ENCODE results near the gene GPR55. TPM values are rescaled to one million over a fixed set of nuclear protein-coding genes. Genes with fewer than 3 reads are reported as not detected.

Gene GPR55
- total RNA-seq, 1 donor from 2014 or later, result 0.28 TPM

GRCh38 chr2:230906471-230907230, 18.4 kb downstream of the GPR55 start:
- peaks cover 20% of the 10 kb centered on the region for H3K4me1 Mint-ChIP-seq (ENCODE audit: unreplicated experiment)
- peaks cover 14% of the 10 kb centered on the region for H3K27me3 Mint-ChIP-seq (ENCODE audit: unreplicated experiment)
- TF ChIP-seq CTCF (IDR thresholded peaks at IDR 0.05; ENCODE audit: unreplicated experiment), result no peak
- H3K36me3 Mint-ChIP-seq (ENCODE audit: low read depth, unreplicated experiment), result no peaks in the 10 kb centered on the region
- no peak for DNase-seq (ENCODE audit: low spot score)
- no peaks in the 10 kb centered on the region for H3K9me3 Mint-ChIP-seq (ENCODE audit: unreplicated experiment)
- no peak overlapping the region for H3K27ac Mint-ChIP-seq (ENCODE audit: unreplicated experiment)
- H3K4me3 Mint-ChIP-seq (ENCODE audit: unreplicated experiment), result peak overlapping the region; percentile 40

GRCh38 chr2:230905448-230906421, 19.3 kb downstream of the GPR55 start:
- H3K4me1 Mint-ChIP-seq (ENCODE audit: unreplicated experiment), result peaks cover 20% of the 10 kb centered on the region
- H3K27me3 Mint-ChIP-seq (ENCODE audit: unreplicated experiment), result peaks cover 15% of the 10 kb centered on the region
- no peaks in the 10 kb centered on the region for H3K9me3 Mint-ChIP-seq (ENCODE audit: unreplicated experiment)
- DNase-seq (ENCODE audit: low spot score), result no peak
- TF ChIP-seq CTCF (IDR thresholded peaks at IDR 0.05; ENCODE audit: unreplicated experiment), result no peak
- H3K27ac Mint-ChIP-seq (ENCODE audit: unreplicated experiment), result no peak overlapping the region
- H3K4me3 Mint-ChIP-seq (ENCODE audit: unreplicated experiment), result peak overlapping the region; percentile 40
- H3K36me3 Mint-ChIP-seq (ENCODE audit: low read depth, unreplicated experiment), result no peaks in the 10 kb centered on the region

GRCh38 chr2:230904856-230905447, 20.1 kb downstream of the GPR55 start:
- no peaks in the 10 kb centered on the region for H3K36me3 Mint-ChIP-seq (ENCODE audit: low read depth, unreplicated experiment)
- H3K27me3 Mint-ChIP-seq (ENCODE audit: unreplicated experiment), result peaks cover 15% of the 10 kb centered on the region
- H3K9me3 Mint-ChIP-seq (ENCODE audit: unreplicated experiment), result no peaks in the 10 kb centered on the region
- H3K27ac Mint-ChIP-seq (ENCODE audit: unreplicated experiment), result no peak overlapping the region
- DNase-seq (ENCODE audit: low spot score), result no peak
- no peak overlapping the region for H3K4me3 Mint-ChIP-seq (ENCODE audit: unreplicated experiment)
- no peak for TF ChIP-seq CTCF (IDR thresholded peaks at IDR 0.05; ENCODE audit: unreplicated experiment)
- peaks cover 20% of the 10 kb centered on the region for H3K4me1 Mint-ChIP-seq (ENCODE audit: unreplicated experiment)

GRCh38 chr2:230903231-230904150, 21.6 kb downstream of the GPR55 start:
- no peaks in the 10 kb centered on the region for H3K9me3 Mint-ChIP-seq (ENCODE audit: unreplicated experiment)
- H3K4me3 Mint-ChIP-seq (ENCODE audit: unreplicated experiment), result no peak overlapping the region
- H3K36me3 Mint-ChIP-seq (ENCODE audit: low read depth, unreplicated experiment), result no peaks in the 10 kb centered on the region
- H3K4me1 Mint-ChIP-seq (ENCODE audit: unreplicated experiment), result peaks cover 26% of the 10 kb centered on the region
- peaks cover 19% of the 10 kb centered on the region for H3K27me3 Mint-ChIP-seq (ENCODE audit: unreplicated experiment)
- no peak for DNase-seq (ENCODE audit: low spot score)
- H3K27ac Mint-ChIP-seq (ENCODE audit: unreplicated experiment), result no peak overlapping the region
- TF ChIP-seq CTCF (IDR thresholded peaks at IDR 0.05; ENCODE audit: unreplicated experiment), result no peak
